ENCODE measurements around the gene TIMP4. TPM values are rescaled to one million over a fixed set of nuclear protein-coding genes. Genes with fewer than 3 reads are reported as not detected.
A peak's percentile ranks its signal among the peaks of the same experiment; 100 is the strongest.

The TIMP4 gene
- total RNA-seq, 1 donor from 2014 or later: 35.1 TPM

GRCh38 chr3:12139111-12139511 lies 19.6 kb downstream of the TIMP4 start:
- no peak overlapping the region for H3K27ac ChIP-seq
- H3K27me3 ChIP-seq: no peaks in the 10 kb centered on the region
- no peak for TF ChIP-seq POLR2A (IDR thresholded peaks at IDR 0.05)
- peak; percentile 4 to 68 (median 45) for TF ChIP-seq CTCF (IDR thresholded peaks at IDR 0.05)
- TF ChIP-seq POLR2AphosphoS5 (IDR thresholded peaks at IDR 0.05; ENCODE audit: insufficient read depth in 1 of 2, low read depth in 1 of 2): peak in 1 of 2 donors; percentile 23
- intact Hi-C loops (cut with DNase I): loop anchor here (5.0 kb wide), 1 partner anchor 38 kb away; no protein-coding TSS in a partner anchor
- no peak for DNase-seq (ENCODE audit: extremely low spot score in 2 of 2)
- H3K4me3 ChIP-seq: no peak overlapping the region
- H3K36me3 ChIP-seq: no peaks in the 10 kb centered on the region
- no peaks in the 10 kb centered on the region for H3K9me3 ChIP-seq
- no peaks in the 10 kb centered on the region for H3K4me1 ChIP-seq

DNA sequence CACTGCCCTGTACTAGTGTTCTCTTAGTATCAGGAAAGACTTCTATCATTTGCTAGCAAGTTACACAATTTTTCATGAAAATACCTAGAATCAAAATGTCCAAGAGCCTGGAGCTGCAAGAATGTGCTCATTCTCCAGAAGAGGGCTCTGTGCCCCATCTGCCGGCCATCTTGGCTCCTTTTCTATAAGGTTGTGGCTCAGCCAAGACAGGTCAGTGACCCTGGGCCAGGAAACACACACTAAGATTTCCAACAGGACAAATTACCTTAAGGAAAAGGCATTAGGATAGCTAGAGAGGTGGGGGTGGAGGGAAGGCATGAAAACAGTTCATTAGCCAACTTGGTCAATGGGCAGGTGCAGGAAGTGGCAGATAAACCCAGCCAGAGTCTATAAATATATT lies 20.7 kb downstream of the TIMP4 start:
- TF ChIP-seq POLR2A (IDR thresholded peaks at IDR 0.05): no peak
- TF ChIP-seq POLR2AphosphoS5 (IDR thresholded peaks at IDR 0.05; ENCODE audit: insufficient read depth in 1 of 2, low read depth in 1 of 2): no peak
- no peak for TF ChIP-seq CTCF (IDR thresholded peaks at IDR 0.05)
- Histone ChIP-seq H3K27ac (no peak overlapping the region), H3K4me3 (no peak overlapping the region), H3K4me1 (no peaks in the 10 kb centered on the region), H3K9me3 (no peaks in the 10 kb centered on the region), H3K36me3 (no peaks in the 10 kb centered on the region), H3K27me3 (no peaks in the 10 kb centered on the region)
- DNase-seq (ENCODE audit: extremely low spot score in 2 of 2): no peak
- intact Hi-C loops (cut with DNase I): loop anchor here (5.0 kb wide), 1 partner anchor 39 kb away; no protein-coding TSS in a partner anchor

GRCh38 chr3:12136371-12136770 lies 22.3 kb downstream of the TIMP4 start:
- no peaks in the 10 kb centered on the region for H3K9me3 ChIP-seq
- no peaks in the 10 kb centered on the region for H3K36me3 ChIP-seq
- H3K27ac ChIP-seq: no peak overlapping the region
- no peaks in the 10 kb centered on the region for H3K27me3 ChIP-seq
- H3K4me1 ChIP-seq: no peaks in the 10 kb centered on the region
- no peak for DNase-seq (ENCODE audit: extremely low spot score in 2 of 2)
- no peak overlapping the region for H3K4me3 ChIP-seq
- intact Hi-C loops (cut with DNase I): loop anchor here (5.0 kb wide), 1 partner anchor 41 kb away; no protein-coding TSS in a partner anchor
- TF ChIP-seq POLR2A (IDR thresholded peaks at IDR 0.05) (no peak), CTCF (IDR thresholded peaks at IDR 0.05) (no peak), POLR2AphosphoS5 (IDR thresholded peaks at IDR 0.05; ENCODE audit: insufficient read depth in 1 of 2, low read depth in 1 of 2) (no peak)

- TF ChIP-seq POLR2AphosphoS5 (IDR thresholded peaks at IDR 0.05; ENCODE audit: insufficient read depth in 1 of 2, low read depth in 1 of 2) (no peak), CTCF (IDR thresholded peaks at IDR 0.05) (peak; percentile 83 to 85 (median 85)), POLR2A (IDR thresholded peaks at IDR 0.05) (no peak)
- H3K4me1 ChIP-seq: no peaks in the 10 kb centered on the region
- H3K27me3 ChIP-seq: no peaks in the 10 kb centered on the region
- H3K9me3 ChIP-seq: no peaks in the 10 kb centered on the region
- no peak for DNase-seq (ENCODE audit: extremely low spot score in 2 of 2)
- H3K27ac ChIP-seq: no peak overlapping the region
- H3K4me3 ChIP-seq: no peak overlapping the region
- H3K36me3 ChIP-seq: no peaks in the 10 kb centered on the region
- intact Hi-C loops (cut with DNase I): loop anchor here (2.0 to 5.0 kb wide), 2 partner anchors 42 to 344 kb away; no protein-coding TSS in a partner anchor
Observed at GRCh38 chr3:12135029-12135657, 23.6 kb downstream of the TIMP4 start.

DNA sequence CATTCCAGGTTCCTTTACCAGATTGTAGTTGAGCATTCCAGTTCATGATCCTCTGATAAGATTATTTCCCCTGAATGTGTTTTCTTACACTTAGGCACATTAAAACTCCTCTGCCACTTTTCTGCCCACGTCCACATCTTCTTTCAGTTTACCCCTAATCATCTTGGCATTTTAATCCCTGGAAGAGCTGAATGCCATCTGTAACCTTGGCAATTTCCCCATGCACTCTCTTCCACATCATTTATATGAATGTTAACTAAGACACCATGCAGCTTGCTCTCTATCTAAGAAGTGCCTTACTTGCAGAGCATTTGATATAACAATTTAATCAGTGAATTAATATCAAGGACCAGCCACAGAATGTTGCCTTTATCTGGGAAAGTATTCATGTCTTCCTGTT lies 25.8 kb downstream of the TIMP4 start:
- intact Hi-C loops (cut with DNase I): no loop called here
- Histone ChIP-seq H3K27ac (no peak overlapping the region), H3K9me3 (no peaks in the 10 kb centered on the region), H3K27me3 (no peaks in the 10 kb centered on the region), H3K4me3 (no peak overlapping the region), H3K36me3 (no peaks in the 10 kb centered on the region), H3K4me1 (no peaks in the 10 kb centered on the region)
- TF ChIP-seq POLR2AphosphoS5 (IDR thresholded peaks at IDR 0.05; ENCODE audit: insufficient read depth in 1 of 2, low read depth in 1 of 2): no peak
- TF ChIP-seq CTCF (IDR thresholded peaks at IDR 0.05): no peak
- no peak for TF ChIP-seq POLR2A (IDR thresholded peaks at IDR 0.05)
- no peak for DNase-seq (ENCODE audit: extremely low spot score in 2 of 2)

Measured in vagina (tissue), 2 donors.